Tongue (tissue), 2 donors: ENCODE results near the gene LCK. TPM values are rescaled to one million over a fixed set of nuclear protein-coding genes. Genes with fewer than 3 reads are reported as not detected.
"Not testable (repeated sequence)": the region's sequence is repeated elsewhere in the genome, so short reads cannot be mapped to it uniquely, and the experiment has no call there.

Experiments used
- DNase-seq: peaks from one replicate; pipeline ENCODE4 v3.0.0-alpha.2; 2015
- total RNA-seq: library from RNA; depleted of rRNA; stranded (reverse); fragments of >200 nt; gene quantifications from one replicate; pipeline ENCODE4 v1.2.3, GENCODE V29; 2014

LCK gene
- total RNA-seq, 1 donor from 2014 or later = 1.3 TPM

DNA sequence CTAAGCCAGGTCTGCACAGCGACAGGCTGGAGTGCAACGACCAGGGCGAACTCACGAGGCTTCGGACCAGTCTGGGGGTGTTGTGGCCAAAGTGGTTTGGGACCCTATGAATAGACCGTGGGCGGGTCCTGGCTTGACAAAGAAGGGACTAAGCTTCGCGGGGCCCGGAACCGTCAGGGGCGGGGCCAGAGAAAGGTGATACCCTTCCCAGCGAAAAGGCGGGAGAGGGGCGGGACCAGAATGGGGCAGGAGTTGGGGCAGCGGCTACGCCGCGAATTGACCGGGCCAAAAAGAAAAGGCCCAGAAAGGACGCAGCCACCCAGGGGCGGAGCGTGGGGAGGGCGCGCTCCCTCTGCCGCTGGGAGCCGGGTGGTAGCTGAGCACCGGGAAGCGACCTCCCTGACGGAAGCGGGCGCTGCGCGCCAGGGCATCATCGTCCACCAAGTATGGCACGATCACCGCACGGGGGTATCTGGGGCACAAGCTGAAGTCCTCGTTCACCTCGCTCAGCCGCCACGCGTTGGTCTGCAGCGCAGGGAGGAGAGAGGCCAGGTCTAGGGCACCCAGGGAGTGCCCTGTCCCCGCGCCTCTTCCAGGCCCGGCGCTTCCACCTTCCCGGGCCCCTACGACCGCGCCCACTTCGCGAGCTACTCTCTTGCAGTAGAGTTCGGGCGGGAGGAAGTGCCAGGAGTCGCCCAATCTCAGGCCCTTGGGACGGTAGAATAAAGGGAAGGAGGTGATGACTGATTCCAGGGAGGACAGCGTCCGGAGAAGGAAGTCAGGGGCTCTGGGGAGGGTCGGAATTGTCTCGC, 10.7 kb upstream of the LCK start:
- peak; percentile 83 for DNase-seq

GRCh38 chr1:32241001-32241763, 9.9 kb upstream of the LCK start:
- DNase-seq = peak; percentile 87

- DNase-seq = peak; percentile 75
Observed at GRCh38 chr1:32242341-32242851, 8.7 kb upstream of the LCK start.

- DNase-seq = no peak
Observed at GRCh38 chr1:32246888-32247273, 4.2 kb upstream of the LCK start, which contains the start of gene FAM167B. TSS of gene FAM167B (plus strand) at chr1:32247222. CDS start at chr1:32247422, 200 bp downstream.

DNA sequence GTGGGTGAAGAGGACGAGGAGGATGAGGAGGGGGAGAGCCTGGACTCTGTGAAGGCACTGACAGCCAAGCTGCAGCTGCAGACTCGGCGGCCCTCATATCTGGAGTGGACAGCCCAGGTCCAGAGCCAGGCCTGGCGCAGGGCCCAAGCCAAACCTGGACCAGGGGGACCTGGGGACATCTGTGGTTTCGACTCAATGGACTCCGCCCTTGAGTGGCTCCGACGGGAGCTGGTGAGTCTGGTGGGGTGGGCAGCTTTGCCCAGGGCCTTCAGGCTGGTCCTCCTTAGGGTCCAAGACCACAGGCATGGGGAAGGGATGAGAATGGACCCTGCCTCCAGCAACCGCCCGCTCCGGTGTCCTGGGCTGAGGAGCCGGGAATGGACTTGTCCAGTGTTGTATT, 3.6 kb upstream of the LCK start:
- no peak for DNase-seq

DNA sequence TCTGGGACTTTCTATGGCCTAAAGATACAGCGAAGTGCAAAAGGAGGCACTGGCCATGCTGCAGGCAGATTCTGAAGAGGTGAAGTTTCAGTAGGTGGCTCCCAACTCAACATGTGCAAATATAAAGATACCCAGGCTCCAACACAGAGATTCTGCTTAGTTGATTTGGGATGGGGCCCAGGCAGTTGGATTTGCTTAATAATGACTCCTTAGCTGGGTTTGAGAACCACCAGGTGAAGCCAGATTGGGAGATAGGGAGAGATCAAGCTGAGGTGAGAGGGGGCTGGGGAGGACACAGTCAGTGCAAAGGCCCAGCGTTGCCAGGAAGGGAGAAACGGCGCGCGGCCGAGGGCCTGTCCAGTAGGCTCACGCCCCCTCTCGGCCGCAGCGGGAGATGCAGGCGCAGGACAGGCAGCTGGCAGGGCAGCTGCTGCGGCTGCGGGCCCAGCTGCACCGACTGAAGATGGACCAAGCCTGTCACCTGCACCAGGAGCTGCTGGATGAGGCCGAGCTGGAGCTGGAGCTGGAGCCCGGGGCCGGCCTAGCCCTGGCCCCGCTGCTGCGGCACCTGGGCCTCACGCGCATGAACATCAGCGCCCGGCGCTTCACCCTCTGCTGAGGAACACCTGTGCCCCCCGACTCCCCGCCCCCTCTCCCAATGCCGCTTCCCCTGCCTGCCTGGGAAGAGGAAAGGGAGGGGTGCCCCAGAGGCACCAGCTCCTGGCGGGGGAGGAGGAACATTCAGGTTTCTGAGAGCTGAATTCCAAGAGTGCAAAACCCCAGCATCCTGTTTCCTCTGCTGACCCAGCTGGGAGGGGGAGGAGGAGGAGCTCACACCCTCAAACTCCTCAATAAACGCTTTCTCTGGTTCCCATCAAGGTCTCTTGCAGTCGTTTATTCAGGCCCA, 2.8 kb upstream of the LCK start:
- peak; percentile 73 for DNase-seq

DNA sequence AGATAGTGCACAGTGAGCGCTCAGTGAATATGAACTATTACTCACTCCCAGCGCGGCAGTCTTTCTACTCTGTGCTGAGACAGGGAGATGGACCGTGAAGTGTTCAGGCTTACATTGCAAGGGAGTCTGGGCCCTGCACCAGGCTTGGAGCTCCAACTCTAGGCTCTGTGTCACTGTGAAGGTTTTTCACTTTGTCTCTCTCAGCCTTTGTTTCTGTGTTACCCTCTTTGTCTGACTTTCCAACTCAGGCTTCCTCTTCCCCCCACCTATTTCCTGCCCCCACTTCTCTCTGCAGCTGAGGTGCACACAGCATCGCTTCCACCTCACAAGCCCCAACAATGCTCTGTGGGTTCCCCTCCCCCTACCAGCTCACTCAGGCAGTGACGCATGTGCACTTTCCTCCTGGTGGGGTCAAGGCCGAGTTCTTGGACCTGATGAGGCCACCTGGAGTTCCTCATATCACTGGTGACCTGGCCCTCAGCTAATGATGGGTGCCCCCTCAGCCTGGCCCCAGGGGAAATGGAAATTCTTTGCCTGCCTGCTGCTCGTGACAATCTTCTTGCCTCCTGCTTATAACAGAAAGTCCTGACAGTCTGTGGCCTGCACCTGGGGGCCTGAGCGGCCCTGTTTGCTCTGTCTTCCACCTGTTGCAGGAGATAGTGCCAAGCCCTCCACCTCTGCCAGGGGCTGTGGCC, 1.1 kb upstream of the LCK start:
- no peak for DNase-seq

DNA sequence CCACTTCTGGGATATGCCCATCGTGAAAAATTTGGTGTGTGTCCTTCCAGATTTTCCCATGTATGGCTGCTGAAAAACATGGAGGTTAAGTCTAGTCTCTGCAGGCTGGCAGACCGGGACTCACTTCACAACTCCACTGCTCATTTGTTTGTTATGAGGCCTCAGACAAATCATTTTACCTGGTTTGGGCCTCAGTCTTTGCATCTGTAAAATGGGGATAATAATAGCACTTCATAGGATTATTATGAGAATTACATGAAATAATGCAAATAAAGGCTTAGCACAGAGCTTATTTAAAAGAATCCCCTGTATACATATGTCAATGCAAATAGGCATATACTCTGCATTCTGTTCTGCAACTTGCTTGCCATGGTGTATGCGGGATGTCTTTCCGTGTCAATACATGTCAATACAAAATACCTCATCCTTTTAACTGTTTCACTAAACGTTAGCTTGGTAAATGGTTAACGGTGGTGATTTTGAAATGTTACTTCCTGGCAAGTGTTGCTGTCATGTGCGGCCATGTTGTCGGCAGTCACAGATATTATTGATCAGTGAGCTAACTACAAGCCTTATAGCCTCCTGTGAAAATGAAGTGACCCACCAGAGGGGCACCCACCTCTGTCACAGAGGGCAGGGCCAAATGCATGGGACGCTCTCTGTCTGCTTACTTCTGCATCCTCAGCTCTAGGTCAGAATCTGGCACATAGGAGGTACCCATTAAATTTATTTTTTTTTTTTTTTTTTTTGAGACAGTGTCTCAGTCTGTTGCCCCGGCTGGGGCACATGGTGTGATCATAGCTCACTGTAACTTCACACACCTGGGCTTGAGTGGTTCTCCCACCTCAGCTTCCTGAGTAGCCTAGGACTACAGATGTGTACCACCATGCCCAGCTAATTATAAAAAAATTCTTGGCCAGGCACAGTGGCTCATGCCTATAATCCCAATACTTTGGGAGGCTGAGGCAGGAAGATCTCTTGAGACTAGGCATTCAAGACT, 4.3 kb downstream of the LCK start:
- no peak for DNase-seq

DNA sequence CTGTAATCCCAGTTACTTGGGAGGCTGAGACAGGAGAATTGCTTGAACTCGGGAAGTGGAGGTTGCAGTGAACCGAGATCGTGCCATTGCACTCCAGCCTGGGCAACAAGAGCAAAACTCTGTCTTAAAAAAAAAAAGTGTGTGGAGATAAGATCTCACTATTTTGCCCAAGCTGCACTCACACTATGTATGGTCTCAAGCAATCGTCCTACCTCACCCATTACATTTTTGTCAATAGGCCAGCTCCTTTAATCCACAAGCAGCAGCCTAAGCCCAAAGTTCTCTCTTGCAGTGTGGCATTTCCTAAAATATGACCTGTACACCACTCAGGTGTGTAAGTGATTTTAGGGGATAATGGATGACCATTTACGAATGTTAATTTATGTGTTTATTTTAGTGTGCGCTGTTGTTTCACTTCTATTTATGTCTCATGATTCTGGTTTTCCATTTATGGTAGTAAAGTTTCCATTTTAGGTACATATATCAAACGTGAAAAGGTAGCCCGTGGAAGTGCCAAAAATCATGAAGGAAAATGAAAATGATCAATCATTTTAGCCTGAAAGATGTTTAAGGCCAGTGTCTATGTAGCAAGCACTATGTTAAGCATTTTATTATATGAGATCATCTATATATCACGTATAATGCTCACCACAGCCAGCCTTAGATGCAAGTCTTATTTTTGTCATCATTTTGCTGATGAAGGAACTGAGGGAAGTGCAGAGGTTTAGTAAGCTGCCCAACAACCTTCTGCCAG, 5.6 kb downstream of the LCK start:
- no peak for DNase-seq

DNA sequence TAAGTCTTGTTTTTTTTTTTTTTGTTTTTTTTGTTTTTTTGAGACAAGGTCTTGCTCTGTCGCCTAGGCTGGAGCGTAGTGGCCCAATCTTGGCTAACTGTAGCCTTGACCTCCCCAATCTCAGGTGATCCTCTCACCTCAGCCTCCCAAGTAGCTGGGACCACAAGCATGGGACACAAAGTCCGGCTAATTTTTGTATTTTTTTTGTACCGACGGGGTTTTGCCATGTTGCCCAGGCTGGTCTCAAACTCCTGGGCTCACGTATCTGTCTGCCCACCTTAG, 6.1 kb downstream of the LCK start:
- no peak for DNase-seq

DNA sequence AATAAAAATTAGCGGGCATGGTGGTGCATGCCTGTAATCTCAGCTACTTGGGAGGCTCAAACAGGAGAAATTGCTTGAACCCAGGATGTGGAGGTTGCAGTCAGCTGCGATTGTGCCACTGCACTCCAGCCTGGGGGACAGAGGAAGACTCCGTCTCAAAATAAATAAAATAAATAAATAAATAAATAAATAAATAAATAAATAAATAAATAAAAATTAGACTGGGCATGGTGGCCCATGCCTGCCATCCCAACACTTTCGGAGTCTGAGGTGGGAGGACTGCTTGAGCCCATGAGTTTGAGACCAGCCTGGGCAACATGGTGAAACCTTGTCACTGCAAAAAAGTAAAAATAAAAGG, 12.2 kb downstream of the LCK start:
- DNase-seq = not testable (repeated sequence)

GRCh38 chr1:32263744-32264143, 12.7 kb downstream of the LCK start:
- DNase-seq = no peak

- DNase-seq = no peak
Observed at GRCh38 chr1:32265846-32266245, 14.8 kb downstream of the LCK start.

GRCh38 chr1:32266921-32267591, 16.0 kb downstream of the LCK start:
- no peak for DNase-seq

- DNase-seq = no peak
Observed at GRCh38 chr1:32269744-32270143, 18.7 kb downstream of the LCK start.

DNA sequence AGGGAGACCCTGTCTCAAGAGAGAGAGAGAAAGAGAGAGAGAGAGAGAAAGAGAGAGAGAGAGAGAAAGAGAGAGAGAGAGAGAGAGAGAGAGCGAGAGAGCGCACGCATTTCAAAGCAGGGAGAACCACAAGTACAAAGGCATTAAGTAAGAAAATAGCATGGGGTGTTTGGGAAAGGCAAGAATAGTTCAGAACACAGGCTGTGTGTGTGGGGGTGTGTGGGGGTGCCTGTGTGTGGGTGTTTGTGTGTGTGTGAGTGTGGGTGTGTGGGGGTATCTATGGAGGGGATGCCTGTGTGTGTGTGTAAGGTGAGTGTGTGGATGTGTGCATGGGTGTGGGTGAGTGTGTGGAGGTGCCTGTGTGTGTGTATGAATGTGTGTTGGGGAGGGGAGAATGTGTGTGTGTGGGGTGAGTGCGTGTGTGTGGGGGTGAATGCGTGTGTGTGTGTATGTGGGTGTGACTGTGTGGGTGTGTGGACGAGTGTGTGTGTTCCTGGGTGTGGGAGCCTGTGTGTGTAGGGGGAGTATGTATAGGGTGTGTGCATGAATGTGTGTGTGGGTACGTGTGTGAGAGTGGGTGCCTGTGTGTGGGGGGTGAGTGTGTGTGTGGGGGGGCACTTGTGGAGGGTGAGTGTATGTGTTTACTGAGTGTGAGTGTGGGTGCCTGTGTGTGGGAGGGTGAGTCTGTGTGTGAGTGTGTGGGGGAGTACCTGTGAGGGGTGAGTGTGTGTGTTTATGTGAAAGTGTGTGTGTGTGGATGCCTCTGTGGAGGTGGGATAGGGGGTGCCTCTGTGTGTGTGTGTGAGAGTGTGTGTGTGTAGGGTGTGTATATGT, 21.7 kb downstream of the LCK start:
- no peak for DNase-seq

- DNase-seq = no peak
Observed at GRCh38 chr1:32273391-32274208, 22.5 kb downstream of the LCK start.
